Kidney (tissue), 14 donors: ENCODE measurements around the gene AGL. TPM values are rescaled to one million over a fixed set of nuclear protein-coding genes. Genes with fewer than 3 reads are reported as not detected.

Experiments
- DNase-seq, 5 donors: peaks; one replicate each; pipeline ENCODE4 v3.0.0-alpha.2; 2013 to 2020
- FAIRE-seq: peaks from 2 replicates; lab custom pipeline; 2012; peaks lifted over from hg19 to GRCh38; lab: Jason Lieb, UNC
- H3K27ac ChIP-seq, 2 donors: one replicate each; pipeline ENCODE4 v1.7.0; 2013; ENCODE audit warnings: low read depth in 2 of 2, low read length in 2 of 2, inconsistent platforms in 1 of 2
- H3K27me3 ChIP-seq: one replicate; pipeline ENCODE4 v1.7.1; 2013; ENCODE audit warnings: low read length, inconsistent platforms; ENCODE audit not compliant: control insufficient read depth, insufficient read depth
- H3K36me3 ChIP-seq, 3 donors: one replicate each; pipeline versions ENCODE4 v1.7.0 to v1.7.1; 2013; ENCODE audit warnings: low read length in 3 of 3, control low read depth in 1 of 3, inconsistent platforms in 1 of 3; ENCODE audit not compliant: insufficient read depth in 3 of 3, control insufficient read depth in 2 of 3
- H3K4me1 ChIP-seq, 3 donors: one replicate each; pipeline versions ENCODE4 v1.7.0 to v1.7.1; 2013; ENCODE audit warnings: low read length in 3 of 3, inconsistent platforms in 1 of 3, low read depth in 1 of 3; ENCODE audit not compliant: control insufficient read depth in 2 of 3, insufficient read depth in 2 of 3
- H3K4me3 ChIP-seq, 3 donors: one replicate each; pipeline versions ENCODE4 v1.7.0 to v1.8.1; 2013; ENCODE audit warnings: low read length in 3 of 3, control low read depth in 1 of 3, inconsistent platforms in 1 of 3
- H3K9ac ChIP-seq, 3 donors: one replicate each; pipeline versions ENCODE4 v1.7.0 to v1.7.1; 2013; ENCODE audit warnings: low read length in 3 of 3, control low read depth in 1 of 3, inconsistent platforms in 1 of 3
- H3K9me3 ChIP-seq, 3 donors: one replicate each; pipeline versions ENCODE4 v1.7.0 to v1.7.1; 2013; ENCODE audit warnings: low read length in 3 of 3, control low read depth in 1 of 3, inconsistent platforms in 1 of 3; ENCODE audit not compliant: control insufficient read depth in 2 of 3, insufficient read depth in 1 of 3
- CTCF ChIP-seq: IDR thresholded peaks from 3 replicates; pipeline ENCODE4 v1.5.1; 2012; ENCODE audit warnings: mild to moderate bottlenecking, moderate library complexity, borderline replicate concordance; ENCODE audit not compliant: insufficient read depth; ENCODE audit errors: extremely low read depth
- intact Hi-C: fragments of 100-400 bp; cut with DNase I; formaldehyde crosslinking; loops from one replicate; pipeline ENCODE4 v1.11.1; 2022
- polyA plus RNA-seq: library from polyadenylated mRNA; stranded (reverse); fragments of 350-450 nt; fragmentation: Illumina TruSeq; extraction: RNeasy Lipid Tissue Mini Kit (QIAGEN cat#74804); gene quantifications from one replicate; pipeline ENCODE4 v1.2.3, GENCODE V29; 2014; ENCODE audit warnings: low read depth, low replicate concordance; ENCODE audit not compliant: insufficient read depth
- total RNA-seq: library from RNA; stranded (reverse); fragmentation: NEBNext Ultra II Directional; extraction: Animal tissue kit (Norgen Biotek cat#: 25700); gene quantifications from one replicate; pipeline ENCODE4 v1.2.1, GENCODE V29; 2021
- donor health status: control.
- donor health status: control.
- donor health status: control.
- donor health status: control.
- donor health status: control.
- donor health status: DM: yes; HTN: yes; CAD: no.
- donor health status: Normal renal cell carcinoma (clear cell type).

The AGL gene
- total and polyA plus RNA-seq, 2 donors from 2014 or later = 9.1 to 19.8 TPM

DNA sequence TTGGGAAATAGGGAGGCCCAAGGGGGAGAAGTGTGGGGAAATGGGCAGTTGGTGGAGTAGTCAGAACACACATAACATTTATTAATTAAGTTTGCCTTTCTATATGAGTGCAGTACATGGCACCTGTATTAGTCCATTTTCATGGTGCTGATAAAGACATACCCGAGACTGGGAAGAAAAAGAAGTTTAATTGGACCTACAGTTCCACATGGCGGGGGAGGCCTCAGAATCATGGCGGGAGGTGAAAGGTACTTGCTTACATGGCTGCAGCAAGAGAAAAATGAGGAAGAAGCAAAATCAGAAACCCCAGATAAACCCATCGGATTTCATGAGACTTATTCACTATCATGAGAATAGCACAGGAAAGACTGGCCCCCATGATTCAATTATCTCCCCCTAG lies 118.1 kb downstream of the AGL start:
- no peaks in the 10 kb centered on the region for H3K9me3 ChIP-seq
- no peak overlapping the region for H3K9ac ChIP-seq
- H3K36me3 ChIP-seq = no peaks in the 10 kb centered on the region
- H3K27me3 ChIP-seq = no peaks in the 10 kb centered on the region
- intact Hi-C loops = no loop called here
- H3K4me3 ChIP-seq = no peak overlapping the region
- FAIRE-seq (no peak), DNase-seq (no peak)
- H3K4me1 ChIP-seq = peaks cover 0 to 4% (median 0%) of the 10 kb centered on the region in 3 donors
- H3K27ac ChIP-seq = no peak overlapping the region
- no peak for TF ChIP-seq CTCF

DNA sequence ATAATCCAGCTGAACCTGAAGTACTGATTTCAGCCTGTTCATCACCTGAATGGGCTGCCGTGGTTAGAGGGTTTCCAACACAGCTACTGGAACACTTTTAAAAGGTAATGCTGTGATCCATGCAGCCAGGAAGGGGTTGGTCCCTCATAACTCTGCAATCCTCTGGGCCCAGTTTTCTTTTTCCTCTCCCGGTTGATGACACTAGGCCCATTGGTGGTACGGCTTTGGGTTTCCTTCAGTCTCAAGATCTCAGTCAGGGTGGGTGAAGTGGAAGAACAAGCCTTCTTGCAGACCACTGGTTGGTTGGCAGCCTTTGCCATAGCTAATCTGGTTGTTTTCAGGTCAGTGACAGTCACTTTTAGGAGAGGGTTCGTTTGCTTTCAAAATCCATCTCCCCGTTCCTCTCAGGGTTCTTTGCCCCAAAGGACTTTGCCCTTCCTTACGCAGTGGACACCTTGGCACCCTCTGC lies 119.1 kb downstream of the AGL start:
- TF ChIP-seq CTCF = no peak
- no peaks in the 10 kb centered on the region for H3K27me3 ChIP-seq
- DNase-seq (peak in 1 of 5 donors; percentile 36), FAIRE-seq (no peak)
- intact Hi-C loops = no loop called here
- H3K9ac ChIP-seq = peak overlapping the region; percentile 21 to 79 (median 65)
- H3K4me3 ChIP-seq = peak overlapping the region; percentile 70 to 99 (median 91)
- H3K9me3 ChIP-seq = no peaks in the 10 kb centered on the region
- peaks cover 0 to 4% (median 0%) of the 10 kb centered on the region in 3 donors for H3K4me1 ChIP-seq
- H3K27ac ChIP-seq = peak overlapping the region; percentile 72 to 73
- no peaks in the 10 kb centered on the region for H3K36me3 ChIP-seq

DNA sequence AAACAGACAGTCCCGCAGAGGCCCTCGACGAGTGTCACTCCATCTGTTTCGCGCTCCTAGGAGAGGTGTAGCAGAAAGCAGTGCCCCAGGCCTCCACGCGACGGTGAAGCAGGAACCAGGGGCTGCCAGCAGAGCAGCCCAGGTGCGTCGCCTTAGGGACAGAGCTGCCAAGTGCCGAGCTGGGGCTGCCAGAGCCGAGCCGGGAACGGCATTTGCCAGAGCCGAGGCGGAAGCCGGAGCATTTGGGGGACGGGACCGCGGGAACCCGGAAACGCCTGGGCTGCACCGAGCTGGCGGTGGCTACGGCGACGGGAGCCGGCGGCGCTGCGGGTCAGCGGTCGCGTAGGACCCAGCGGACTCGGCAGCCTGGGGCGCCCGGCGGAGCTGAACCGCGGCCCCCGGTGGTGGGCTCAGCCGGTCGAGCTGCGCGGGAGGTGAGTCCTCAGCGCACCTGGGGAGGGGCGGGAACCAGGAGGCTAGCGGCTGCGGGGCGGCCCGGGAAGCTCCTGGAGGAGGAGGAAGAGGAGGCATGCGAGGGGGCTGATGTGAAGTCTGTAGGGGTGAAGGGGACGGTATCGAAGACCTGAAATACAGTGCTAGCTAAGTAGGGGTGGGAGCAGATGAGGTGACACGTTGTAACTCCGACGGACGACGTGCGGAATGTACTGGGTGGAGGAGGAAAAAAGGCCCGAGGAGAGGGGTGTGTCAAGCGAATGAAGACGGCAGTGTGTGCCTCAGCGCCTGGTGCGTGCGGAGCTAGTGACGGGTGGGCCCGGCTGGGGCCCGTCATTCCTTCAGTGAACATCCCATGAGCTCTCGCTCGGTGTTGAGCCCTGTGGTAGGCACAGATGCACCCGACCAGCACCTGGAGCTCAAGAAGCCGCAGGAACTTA lies 119.8 kb downstream of the AGL start, which contains the start of gene SLC35A3:
Gene SLC35A3, plus strand, starts transcription at position 268 of the 893 bp plus-strand sequence. CDS start 23,559 bp downstream, outside the sequence.
- no peaks in the 10 kb centered on the region for H3K9me3 ChIP-seq
- intact Hi-C loops = no loop called here
- peak within 1 kb of the TSS; percentile 79 to 94 (median 81) for H3K9ac ChIP-seq
- peak; percentile 84 to 94 (median 86) for DNase-seq
- TF ChIP-seq CTCF = no peak
- peak within 1 kb of the TSS; percentile 72 to 73 for H3K27ac ChIP-seq
- H3K27me3 ChIP-seq = no peaks in the 10 kb centered on the region
- H3K4me3 ChIP-seq = peak within 1 kb of the TSS; percentile 91 to 99 (median 97)
- FAIRE-seq = no peak
- H3K4me1 ChIP-seq = peaks cover 0 to 4% (median 0%) of the 10 kb centered on the region in 3 donors
- no peaks in the 10 kb centered on the region for H3K36me3 ChIP-seq
